NAMALWA (cell line): ENCODE results near the gene PLEKHO1.
"Not testable (repeated sequence)": the region's sequence is repeated elsewhere in the genome, so short reads cannot be mapped to it uniquely, and the experiment has no call there.

ENCODE experiments used
- DNase-seq: peaks from one replicate; pipeline ENCODE4 v3.0.0-alpha.2; 2015; ENCODE audit warnings: low spot score

PLEKHO1 gene, protein sequence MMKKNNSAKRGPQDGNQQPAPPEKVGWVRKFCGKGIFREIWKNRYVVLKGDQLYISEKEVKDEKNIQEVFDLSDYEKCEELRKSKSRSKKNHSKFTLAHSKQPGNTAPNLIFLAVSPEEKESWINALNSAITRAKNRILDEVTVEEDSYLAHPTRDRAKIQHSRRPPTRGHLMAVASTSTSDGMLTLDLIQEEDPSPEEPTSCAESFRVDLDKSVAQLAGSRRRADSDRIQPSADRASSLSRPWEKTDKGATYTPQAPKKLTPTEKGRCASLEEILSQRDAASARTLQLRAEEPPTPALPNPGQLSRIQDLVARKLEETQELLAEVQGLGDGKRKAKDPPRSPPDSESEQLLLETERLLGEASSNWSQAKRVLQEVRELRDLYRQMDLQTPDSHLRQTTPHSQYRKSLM

DNA sequence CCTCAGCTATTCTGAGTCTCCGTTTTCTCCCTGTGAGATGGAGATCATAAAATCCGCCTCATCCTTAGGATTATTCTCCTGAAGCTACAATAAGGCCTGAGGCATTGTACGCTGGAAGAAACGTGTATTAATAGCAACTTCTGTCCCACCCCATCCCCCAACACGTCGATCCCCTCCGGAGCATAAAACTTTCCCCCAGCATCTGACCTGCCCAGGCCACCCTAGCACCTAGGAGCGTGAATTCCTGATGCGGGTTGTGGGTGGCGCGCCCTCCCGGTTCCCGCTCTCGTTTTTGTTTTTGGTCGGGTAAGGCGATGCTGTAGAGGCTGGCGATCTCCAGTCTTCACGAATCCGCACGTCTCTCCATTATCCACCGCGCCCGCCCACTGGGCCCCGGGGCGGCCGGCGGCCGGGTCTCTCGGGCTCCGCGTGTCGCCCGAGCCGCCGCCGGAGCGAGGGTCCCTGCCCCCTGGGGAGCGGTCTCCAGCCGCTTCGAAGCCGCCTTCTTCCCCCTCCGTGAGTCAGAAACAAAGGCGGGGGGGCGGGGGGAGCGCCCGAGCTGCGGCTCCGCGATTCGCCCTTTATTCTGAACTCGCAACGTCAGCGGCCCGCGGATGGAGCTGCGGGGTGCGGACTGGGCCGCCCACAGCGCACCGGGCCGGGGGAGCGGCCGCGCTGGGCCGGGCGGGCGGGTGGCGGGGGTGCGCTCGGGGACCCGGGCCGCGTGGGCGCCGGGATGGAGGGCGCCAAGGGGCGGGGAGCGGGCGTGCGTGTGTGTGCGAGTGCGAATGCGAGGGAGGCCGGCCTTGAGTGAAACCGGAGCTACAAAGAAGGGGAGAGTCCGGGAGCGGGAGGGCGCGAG, at the start of gene PLEKHO1:
Gene PLEKHO1 (plus strand): TSS at position 646 of the 862 bp plus-strand sequence. CDS start 342 bp downstream, outside the sequence.
- DNase-seq = peak; percentile 71

DNA sequence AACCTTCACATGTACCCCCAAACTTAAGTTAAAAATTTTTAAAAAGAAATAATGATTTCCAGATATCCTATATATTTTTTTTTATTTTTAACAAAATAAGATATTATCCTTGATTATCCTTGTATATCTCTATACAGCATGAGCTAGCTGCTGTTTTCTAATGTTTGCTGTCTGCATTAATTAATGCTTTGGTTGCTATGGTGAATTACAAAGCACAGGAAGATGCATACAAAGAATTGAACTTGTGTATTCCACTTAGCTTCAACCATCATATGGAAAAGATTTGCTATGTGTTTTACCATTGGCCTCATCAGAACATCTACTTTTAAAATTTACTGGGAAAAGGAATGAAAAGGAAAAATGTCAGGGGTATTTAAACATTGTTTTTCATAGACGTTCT, 46.7 kb upstream of the PLEKHO1 start:
- peak; percentile 28 for DNase-seq

DNA sequence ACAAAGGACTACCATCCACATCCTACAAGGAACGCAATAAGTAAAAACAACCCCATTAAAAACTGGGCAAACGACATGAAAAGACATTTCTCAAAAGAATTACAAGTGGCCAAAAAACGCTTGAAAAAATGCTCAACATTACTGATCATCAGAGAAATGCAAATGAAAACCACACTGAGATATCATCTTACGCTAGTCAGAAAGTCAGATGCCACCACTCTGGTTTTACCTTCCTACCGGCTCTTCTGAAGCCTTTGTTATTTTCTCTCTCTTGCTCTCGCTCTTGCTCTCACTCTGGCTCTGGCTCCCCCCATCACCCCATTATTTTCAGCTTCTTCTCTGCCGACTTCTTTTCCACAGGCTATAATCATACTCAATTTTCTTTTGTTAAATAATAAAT, 43.4 kb upstream of the PLEKHO1 start:
- no peak for DNase-seq

DNA sequence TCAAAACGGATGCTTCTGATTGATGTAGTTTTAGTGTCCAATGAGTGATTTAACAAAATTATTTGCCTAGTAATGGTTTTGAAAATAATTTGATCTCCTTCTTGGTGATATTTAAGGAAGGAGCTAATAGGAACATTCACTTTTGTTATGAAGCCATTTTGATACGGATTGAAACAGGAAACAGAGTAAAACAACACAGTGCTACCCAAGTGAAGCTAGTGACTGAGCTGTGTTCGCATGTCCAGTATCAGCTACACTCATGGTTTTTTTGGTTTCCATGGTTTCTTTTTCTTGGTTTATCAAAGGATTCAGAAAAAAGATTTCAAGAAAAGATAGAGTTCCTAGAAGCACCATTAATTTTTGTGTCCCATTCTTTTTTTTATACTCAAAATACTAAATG, 40.1 kb upstream of the PLEKHO1 start:
- DNase-seq = no peak

DNA sequence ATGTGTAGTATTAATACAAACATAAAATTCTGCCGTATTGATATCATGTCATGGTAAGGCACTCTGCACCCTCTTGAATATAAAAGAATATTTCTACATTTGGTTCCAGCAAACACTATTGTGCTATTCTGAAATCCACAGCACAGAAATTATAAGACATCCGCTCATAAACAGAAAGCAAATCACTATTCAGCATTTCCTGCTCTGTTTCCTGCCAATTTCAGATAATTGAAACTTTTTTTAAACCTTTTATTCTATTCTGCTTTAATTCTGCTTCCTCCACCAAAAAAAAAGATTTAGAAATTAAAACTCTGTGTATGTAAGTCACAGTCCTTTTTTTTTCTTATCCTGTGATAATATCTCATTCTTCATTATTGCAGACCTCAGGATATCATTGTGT, 39.6 kb upstream of the PLEKHO1 start:
- DNase-seq = no peak

DNA sequence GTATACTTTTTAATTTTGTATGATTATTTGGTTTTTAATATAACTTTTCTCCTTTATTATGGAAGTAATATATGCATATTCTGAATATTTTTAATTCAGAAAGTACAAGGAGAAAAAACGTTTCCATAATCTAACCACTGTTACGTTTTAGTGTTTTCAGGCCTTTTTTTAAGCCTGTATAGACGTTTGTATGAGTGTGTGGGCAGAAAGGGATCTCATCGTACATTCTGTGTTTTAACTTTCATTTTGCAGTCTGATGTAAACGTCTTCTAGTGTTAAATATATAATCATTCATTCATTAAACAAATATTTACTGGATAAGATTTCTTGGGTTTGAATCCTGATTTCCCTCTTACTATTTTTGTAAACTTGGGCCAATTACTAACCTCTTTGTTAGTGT, 38.0 kb upstream of the PLEKHO1 start:
- no peak for DNase-seq

DNA sequence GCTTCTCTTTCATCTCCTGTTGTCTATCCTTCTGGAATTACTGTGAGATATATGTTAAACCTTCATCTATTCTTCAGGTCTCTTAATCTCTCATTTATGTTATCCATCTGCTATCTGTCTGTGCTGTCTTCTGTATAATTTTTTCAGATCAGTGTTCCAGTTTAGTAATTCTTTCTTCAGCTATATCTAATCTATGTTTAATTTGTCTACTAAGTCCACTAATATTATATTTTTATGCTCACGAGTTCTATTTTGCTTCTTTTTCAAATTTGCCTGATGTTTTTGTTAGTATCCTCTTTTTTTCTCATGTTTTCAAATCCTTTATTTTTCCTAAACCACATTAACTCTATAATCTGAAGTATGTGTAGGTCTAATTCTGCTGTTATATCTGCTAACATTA, 34.6 kb upstream of the PLEKHO1 start:
- DNase-seq = no peak

DNA sequence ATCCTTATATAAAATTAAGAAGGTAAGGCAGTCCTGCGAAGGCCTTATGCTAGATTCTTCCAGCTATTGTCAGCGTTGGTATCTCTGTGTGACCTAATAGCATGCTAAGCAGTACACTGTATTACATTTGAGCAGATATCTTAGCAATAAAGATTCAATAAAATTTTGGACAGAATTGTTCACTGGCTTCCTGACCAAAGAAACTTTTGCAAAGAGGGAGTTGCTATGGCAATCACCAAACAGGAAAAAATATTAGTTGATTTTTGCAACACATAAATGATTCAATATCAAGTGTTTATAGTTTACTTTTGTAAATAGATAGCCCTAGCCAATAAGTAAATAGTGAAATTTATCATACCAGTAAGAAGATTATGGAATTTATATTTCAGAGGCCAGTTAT, 31.0 kb upstream of the PLEKHO1 start:
- DNase-seq = peak; percentile 23

DNA sequence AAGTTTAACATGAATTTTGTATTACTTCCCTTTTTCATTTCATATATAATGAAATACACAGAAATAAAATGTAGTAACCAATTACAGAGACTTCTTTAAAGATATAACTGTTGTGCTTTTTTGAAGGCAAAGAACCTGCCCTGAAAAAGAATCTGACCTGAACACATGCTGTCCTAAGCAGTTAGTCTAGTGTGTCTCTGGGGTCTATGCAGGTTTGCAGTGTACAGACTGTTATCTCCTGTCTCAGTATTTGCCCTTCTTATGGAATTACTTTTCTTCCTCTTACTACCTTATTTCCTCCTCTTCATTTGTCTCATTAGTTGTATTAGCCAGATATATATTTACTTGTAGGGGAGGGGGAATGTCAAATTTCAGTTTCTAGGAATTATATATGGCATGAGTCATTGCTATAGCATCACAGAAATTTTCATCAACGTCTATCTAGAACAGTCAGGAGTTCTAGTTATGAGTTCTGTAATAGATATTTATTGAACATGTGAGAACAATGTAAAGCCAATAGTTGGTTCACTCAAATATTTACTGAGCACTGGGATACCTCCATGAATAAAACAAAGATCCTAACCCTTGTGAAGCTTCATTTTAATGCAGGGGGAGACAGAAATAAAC, 28.4 kb upstream of the PLEKHO1 start:
- DNase-seq = no peak

DNA sequence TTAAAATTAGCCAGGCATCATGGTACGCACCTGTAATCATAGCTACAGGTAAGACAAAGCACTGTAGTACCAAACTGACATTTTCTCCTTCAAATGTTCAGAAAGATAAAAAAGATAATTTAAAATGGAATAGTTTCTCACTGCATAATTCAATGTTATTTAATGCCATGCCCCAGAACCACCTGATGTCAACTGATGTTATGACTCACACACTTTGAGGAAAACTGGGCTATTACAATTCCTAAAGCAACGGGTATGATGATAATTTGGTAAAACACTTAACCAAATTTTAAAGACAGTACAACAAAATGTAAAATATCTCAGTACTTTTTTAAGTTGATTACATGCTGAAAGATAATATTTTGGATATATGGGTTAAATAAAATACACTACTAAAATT, 22.9 kb upstream of the PLEKHO1 start:
- no peak for DNase-seq

DNA sequence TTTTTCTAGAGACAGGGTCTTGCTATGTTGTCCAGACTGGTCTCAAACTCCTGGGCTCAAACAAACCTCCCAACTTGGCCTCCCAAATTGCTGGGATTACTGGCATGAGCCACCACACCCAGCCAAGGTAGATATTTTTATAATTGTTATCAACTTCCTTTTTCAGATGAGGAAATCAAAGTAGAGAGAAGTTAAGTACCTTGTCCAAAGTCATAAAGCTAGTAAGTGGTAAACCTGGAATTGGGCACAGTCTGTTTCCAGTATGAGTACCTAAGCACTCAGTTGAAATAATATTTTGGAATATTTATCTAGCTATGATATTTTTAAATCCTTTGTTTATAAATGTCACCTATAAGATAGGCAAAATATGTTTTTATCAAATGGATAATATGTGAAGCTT, 22.3 kb upstream of the PLEKHO1 start:
- no peak for DNase-seq

DNA sequence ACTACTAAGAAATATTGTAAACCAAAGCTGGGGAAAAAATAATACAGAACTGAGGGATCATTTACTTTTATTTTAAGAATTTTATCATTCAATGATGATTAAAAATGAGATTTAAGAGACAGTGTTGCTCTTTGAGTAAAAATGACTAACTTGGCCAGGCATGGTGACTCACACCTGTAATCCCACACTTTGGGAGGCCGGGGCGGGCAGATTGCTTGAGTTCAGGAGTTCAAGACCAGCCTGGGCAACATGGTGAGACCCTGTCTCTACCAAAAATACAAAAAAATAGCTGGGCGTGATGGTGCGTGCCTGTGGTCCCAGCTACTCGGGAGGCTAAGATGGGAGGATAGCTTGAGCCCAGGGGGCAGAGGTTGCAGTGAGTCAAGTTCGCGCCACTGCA, 21.8 kb upstream of the PLEKHO1 start:
- no peak for DNase-seq

DNA sequence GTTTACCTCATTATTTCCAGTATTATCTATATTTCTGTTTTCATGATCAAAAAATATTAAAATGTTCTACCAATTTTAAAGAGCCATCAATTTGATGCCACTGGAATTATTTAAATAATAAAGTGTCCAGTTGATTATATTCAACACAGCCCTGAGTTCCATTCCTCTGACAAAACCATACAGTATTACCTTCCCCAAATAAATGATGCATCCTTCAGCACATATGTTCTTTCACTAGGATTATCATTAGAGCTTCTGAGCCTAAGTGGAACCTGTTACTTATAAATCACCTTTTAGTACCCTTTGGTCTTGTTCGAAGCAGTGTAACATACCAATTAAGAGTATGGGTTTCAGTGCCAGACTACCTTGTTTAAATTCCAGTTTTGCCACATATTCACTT, 17.3 kb upstream of the PLEKHO1 start:
- DNase-seq = no peak

DNA sequence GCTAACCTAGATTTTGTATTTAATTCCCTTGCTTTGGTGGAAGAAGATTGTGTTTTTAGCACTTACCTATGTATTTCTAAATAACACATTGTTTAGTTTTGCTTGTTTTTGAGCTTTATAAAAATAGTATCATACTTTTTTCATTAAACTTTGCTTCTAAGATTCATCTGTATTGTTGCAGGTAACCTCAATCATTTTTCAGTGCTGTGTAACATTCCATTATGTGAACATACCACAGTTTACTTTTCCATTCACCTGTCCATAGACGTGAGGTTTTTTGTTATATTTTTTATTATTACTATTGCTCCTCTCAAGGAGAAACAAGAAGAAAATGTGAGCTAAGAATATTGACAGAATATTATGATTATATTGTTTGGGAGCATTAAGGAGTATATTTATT, 15.2 kb upstream of the PLEKHO1 start:
- DNase-seq = no peak

DNA sequence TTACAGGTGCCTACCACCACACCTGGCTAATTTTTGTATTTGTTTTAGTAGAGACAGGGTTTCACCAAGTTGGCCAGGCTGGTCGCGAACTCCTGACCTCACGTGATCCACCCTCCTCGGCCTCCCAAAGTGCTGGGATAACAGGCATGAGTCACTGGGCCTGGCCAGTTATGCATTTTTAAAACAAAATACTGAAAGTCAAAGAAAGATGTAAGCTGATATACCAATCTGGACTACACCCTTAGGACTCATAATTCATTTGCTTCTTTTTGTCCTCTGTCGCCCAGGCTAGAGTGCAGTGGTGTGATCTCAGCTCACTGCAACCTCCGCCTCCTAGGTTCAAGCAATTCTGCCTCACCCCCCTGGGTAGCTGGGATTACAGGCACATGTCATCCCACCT, 14.3 kb upstream of the PLEKHO1 start:
- not testable (repeated sequence) for DNase-seq

DNA sequence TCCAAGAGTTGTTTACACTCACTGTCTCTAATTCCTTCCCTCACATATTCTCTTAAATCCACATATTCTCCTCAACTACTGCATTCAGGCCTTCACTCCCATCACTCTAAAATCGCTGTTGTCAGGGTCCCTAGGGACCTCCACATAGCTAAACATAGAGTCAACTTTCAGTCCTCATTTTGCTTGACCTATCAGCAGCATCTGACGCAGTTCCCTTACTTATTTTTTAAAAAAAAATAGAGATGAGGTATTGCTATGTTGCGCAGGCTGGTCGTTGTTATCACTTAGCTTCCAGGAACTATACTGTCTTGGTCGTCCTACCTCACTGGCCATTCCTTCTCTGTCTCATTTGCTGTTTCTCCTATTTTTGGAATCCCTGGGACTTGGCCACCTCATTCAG, 11.7 kb upstream of the PLEKHO1 start:
- DNase-seq = no peak

DNA sequence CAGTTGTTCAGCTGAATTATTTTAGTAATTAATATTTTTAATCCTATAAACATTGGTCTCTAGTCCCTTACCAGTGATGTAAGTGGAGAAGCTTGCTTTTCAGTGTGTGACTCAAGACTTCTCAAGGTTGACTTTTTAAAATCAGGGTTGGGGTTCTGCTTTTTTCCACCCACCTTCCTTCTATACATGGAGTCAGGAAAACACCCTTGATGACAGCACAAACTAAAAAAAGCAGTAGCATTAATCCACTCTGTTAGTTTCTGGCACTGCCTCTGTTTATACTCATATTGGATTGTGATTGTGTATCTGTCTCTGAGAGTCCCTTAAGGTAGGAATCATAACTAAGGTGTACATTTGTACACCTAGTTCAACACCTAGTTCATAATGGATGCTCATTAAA, 8.3 kb upstream of the PLEKHO1 start:
- no peak for DNase-seq

DNA sequence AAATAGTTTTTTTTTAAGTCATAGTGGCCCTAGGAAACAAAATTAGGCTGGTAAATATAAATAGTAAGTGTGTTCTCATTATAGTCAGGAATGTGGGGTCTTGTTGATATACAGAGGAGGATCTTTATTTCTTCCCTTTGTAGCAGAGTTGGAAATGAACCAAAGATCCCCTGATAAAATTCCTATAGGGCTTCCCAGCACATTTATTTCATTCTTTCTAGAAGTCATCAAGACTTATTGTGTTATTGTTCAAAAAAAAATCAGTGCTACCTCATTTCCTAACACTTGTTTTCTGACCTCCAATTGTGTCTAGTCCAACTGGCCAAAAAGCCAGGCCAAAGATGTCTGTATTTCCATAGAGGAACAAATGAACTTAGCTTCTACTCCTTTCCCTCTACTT, 7.6 kb upstream of the PLEKHO1 start:
- DNase-seq = no peak

DNA sequence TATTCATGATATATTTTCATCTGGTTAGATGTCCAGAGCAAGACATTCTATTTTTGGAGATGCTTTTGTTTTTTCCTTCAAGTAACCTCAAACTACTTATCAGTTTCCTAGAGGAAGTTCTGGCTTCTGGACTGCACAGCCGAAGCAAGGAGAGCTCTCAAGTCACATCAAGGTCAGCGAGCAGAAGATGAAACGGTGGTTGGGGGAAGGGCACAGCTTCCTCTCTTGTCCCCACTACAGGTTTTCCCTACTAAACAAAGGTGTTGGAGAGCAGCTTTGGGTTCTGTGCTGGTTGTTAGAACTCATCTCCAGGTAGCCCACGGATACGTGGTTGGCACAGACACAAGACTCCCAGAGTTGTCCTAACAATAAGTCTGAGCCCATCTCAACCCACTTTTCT, 5.1 kb upstream of the PLEKHO1 start:
- DNase-seq = no peak

DNA sequence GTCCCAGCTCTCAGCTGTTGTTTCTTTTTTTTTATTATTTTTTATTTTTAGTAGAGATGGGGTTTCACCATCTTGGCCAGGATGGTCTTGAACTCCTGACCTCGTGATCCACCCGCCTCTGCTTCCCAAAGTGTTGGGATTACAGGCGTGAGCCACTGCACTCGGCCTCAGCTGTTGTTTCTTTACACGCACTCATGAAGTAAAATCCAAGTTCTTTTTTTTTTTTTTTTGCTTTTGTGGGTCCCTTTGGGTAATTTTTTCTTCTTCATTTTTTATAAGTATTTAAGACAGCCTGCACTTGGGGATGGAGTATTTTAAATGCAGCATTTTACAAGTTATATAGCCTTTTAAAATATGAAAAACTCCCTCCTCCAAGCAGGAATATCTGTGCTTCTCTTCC, 3.7 kb upstream of the PLEKHO1 start:
- DNase-seq = not testable (repeated sequence)

DNA sequence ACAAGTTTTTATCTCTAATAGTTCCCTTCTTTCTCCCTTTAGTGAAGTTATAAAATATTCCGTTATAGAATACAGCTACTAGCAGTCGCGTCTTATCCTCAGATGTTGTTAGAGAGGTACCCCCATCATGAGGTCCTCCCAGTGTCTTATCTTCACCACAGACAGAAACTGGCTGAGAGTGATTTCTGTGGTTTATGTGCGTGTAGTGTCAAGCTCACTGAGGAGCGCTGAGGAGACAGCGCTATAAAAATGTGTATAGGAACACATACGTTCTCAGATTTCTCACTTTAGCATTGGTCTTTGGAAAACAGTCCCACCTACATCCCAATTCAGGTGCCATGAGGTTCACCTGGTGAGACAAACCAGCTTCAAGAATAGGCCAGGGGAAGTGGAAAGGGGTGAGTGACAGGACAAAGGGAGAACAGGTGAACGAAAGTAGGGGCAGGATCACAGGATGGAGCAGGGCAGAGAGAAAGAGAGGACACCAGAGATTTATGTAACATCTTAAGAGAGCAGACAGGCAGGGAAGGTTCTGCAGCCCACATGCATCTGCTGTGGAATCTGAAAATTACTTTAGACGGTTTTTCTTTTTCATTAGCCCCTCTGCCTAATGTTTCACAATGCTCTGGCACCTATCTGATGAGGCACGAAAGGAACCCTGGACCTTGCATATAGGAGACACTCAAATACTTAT, 2.7 kb upstream of the PLEKHO1 start:
- no peak for DNase-seq

DNA sequence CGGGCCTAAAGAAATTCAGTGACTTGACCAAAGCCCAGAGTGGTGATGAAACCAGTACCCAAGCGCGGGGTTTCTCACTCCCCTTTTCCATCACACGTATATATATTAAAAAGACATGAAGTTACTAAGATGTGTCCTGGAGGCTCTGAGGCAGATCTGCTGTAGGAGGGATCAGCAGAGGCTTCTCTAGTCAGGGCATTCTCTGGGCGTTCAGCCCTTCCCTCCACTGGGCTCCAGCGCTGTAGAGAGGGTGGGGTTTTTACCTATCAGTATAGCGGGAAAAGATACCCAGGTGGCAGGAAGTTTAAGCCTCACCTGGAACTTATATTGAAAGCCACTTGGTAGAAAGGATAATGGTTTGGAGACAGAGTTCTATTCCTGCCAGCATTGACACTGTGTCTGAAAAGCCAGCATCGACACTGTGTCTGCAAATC, 862 bp upstream of the PLEKHO1 start:
- peak; percentile 37 for DNase-seq
